GM19035 (cell line): ENCODE data around the gene CDK15.
A peak's percentile ranks its signal among the peaks of the same experiment; 100 is the strongest.

Experiments used
- ATAC-seq: cut with Tn5 transposase; IDR thresholded peaks from one replicate; pipeline ENCODE4 v1.9.1; 2021; ENCODE audit not compliant: unreplicated experiment

CDK15 gene

DNA sequence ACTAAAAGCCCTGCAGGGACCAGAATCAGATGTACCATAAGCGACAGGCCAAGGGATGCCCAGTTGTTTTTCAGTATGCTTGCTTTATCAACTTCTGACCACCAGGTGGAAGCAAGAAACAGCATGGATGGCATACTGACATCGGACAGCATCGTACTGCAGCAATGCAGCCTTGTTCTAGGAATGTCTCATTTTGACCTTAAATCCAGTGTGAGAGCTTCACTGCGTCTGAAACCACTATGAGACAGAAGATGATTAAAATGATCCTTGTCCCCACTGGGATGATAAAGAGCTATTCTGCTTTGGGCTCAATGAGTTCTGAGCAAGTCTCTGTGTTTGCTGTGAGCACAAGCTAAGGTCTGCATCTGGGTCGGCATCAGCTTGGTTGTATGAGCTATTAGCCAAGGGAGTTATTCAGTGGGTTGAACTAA is 54.3 kb downstream of the CDK15 start:
- ATAC-seq = peak; percentile 80

DNA sequence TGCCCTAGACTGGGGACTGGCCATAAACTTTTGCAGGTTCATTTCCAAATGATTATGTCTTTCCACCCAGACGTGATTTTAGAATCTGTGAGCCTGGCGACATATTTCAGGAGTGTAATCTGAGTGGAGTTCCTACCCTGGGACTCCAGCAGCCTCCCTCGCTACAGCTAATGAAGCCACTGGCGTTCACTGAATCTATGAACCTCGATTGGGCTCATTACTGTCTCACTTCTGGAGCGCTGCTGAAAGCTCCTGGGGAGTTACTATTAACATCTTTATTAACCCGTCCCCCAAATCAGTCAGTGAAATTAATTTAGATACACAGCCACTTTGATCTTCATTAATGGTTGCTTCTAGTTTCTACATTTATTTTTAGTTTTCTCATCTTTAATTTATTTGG is 56.5 kb downstream of the CDK15 start:
- ATAC-seq = no peak

DNA sequence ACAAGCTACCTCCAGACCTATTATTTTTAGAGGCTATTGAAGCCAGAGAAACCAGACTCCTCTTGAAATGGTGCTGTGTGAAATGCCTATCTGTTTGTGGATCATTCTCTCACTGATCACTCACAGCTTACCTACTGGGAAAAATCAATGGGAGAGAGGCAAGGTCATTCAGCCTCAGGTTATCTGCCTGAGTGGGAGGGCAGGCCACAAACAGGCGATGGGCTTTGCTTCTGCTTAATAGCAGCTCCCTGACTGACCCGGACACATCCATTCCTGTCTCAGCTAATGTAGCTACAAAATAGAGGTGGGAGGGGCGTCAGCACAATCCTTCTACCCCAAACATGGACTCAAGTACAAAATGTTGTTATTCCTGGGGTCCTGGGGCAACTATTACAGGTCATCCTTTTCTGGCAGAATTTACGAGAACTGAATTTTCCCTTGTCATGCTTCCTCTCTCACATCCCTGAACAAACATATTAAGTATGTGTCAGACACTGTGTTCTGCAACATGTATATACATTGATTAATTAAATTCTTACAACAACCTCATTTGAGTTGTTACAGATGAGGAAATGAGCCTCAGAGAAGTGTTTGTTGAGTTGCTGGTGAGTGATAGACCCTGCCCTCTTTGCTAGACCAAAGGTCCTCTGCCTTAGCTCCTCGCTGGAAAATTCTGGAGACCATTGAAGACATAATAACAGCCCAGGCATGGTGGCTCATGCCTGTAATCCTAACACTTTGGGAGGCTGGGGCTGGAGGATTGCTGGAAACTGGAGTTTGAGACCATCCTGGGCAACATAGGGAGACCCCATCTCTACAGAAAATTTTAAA is 60.5 kb downstream of the CDK15 start:
- no peak for ATAC-seq

DNA sequence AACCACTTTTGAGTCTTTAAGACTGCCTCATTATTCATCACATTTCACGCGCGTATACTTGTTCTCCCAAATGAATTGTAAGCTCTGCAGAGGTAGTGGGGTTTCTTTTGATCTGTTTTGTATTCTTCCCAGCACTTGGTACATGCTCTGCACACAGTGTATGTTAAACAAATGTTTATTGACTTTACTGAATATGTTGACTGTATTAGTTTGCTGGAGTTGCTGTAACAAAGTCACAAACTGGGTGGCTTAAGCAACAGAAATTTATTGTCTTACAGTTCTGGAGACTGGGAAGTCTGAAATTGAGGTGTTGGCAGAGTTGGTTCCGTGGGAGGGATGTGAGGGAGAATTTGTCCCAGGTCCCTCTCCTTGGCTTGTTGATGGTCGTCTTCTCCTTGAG is 65.1 kb downstream of the CDK15 start:
- no peak for ATAC-seq

DNA sequence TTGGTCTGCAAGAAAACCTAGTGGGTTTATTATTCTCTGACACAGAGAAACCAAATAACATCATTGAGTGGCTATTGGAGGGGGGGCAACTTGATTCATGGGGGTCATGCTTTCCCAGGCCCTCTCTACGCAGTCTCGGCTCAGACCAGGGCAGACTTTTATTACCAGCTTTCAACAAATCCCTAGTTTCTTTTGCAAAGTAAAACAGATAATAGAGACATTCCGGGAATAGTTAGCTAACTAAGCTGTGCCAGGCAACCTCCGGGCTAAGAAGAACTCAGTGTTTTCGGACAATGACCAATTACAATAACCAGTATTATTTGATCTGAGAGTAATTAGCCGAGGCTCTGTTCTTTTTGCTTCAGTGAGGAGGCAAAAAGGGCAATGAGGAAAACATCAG is 66.3 kb downstream of the CDK15 start:
- no peak for ATAC-seq

DNA sequence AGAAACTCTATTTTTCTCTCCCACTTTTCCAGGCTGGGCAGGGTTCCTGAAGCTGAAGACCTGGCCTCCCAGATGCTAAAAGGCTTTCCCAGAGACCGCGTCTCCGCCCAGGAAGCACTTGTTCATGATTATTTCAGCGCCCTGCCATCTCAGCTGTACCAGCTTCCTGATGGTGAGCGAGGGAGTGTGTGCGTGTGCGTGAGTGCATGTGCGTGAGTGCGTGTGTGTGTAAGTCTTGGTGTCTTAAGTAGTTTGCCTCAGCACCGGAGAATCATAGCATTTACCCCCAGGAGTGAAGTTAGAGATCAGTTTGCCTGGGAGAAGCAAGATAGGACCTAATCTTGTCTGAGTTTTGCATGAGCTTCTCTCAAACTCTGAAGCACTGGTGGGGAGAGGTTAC is 73.7 kb downstream of the CDK15 start:
- no peak for ATAC-seq

DNA sequence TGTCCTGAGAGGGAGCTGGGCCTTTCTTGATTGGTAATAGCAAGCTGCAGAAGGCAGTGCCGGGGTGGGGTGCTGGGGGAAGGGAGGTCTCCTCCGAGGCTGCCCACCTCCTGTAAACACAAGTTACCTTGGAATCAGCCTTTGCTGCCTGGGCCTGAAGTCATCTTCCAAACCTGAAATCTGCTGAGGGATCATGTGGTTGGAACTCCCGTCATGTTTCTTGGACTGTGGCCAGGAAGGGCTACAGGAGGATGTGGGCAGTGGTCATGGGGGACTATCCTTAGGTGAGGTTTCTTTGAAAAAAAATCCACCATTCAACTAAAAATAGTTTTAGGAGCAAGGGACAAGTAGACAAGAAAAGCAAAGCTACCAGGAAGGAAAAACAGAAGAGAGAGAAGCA is 74.2 kb downstream of the CDK15 start:
- ATAC-seq = no peak

DNA sequence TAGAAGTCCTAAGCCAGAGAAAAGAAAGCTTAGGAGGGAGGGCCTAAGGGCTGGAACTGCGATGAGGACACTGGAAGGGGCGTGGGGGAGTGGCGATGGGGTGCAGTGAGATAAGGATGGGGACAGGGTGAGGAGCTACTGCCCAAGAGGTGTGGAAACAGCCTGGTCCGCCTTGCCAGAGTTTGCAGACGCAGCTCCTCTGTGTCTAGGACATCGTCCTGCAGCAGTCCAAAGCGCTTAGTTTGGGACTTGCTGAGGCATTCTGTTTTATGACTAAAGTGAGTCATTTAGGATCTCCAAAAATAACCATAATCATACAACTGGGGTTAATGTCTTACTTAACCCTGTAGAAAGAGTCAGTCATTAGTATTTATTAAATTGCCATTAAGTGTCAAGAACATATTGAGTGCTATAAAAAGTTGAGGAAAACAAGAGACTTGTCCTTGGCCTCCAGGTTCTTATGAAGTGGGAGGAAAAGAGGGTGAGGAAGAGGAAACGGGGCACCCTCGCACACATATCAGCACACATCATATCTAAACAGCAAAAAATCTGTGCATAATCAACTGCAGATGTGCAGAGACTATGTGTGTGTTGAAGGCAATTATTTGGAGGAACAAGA is 74.8 kb downstream of the CDK15 start:
- ATAC-seq = no peak

DNA sequence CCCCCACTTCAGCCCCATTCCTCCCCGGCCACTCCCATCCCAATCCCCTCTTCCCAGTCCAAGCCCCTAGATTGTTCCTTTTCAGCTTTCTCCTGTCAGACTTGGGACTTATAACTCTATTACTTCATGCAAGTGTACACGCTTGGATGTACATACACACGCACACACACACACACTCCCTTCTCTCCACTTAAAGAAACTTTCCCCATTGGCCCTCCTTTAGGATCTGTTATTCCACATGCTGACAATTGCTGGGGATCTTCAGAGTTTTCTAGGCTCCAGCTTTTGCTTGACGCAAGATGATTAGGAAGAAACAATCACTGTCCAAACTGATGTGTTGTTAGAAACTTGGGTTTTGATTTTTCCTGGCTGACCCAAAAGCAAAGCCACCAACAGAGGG is 75.4 kb downstream of the CDK15 start:
- no peak for ATAC-seq

DNA sequence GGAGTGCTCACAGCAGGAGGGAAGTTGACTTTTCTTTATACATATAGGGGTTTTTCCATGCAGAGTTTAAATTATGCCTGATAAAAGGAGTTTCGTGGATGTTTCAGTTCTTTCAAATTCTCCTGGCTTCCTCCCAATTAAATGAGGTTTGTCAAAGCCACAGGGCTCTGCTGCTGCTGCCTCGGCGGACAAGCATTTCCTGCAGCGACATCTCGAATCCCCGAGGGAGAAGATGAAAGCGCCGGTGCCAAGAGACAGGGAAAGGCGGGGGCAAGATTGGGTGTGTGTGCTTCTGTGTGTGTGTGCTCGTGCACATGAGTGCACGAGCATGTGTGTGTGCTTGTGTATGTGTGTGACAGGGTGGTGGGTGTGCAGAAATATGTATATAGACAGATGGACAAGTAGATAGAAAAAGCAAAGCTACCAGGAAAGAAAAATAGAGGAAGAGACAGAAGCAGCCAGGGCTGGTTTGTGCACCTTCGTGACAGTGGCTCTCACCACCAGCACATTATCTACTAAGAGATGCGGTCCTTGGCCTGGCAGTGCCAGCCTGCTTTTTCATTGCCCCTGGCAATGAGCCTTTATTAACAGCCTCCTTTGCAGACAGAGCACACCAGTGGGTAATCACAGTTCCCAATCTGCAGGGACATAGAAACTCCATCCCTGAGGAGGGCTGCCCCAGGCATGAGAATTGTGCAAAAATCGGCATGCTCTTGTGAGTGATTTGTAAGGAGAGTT is 76.2 kb downstream of the CDK15 start:
- ATAC-seq = no peak

DNA sequence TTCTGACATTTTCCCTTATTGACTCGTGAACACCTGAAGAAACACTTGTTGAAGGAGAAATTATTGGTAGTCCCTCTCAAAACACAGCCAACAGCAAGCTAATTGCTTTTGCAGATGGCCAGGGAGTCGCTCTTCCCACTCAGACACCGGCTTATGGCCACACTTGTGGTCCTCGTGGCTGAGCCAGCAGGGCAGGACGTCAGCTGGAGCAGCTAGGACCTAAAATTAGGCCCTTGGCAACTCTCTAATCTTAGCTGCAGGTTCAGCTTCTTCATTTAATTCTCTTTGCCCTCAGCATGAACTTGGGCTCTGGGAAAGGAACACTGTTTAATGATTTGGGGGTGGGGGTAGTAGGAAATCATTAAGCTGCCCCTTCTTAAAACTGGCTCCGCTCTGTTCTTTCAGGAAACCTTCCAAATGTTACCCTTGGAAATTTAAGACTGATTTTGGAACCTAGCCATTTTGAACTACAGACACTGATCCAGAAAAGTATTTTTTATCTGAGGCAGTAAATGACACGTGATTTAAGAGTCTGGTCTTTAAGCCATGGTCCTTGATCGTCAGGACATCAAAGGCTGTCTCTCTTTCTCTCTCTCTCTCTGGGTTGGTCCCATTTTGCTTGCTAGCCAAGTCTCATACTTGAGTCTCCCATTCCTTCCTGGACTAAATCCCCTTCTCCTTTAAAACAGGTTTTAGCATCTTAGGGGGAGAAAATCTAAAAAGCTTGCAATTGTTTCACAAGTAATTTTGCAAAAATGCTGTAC is 77.5 kb downstream of the CDK15 start:
- ATAC-seq = no peak

DNA sequence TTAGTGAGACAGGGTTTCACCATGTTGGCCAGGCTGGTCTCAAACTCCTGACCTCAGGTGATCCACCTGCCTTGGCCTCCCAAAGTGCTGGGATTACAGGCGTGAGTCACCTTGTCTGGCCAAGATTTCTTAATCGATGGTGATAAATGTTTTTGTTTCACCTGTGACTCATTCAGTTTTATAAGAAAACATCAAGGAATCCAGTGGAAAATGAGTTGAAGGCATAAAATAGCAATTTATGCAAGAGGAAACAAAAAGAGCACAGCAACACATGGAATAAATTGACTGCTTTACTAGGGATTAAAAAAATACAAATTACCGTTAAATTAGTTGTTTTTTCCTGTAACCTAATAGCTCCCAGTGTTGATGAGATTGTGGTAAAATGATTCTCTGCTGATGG is 80.2 kb downstream of the CDK15 start:
- no peak for ATAC-seq

DNA sequence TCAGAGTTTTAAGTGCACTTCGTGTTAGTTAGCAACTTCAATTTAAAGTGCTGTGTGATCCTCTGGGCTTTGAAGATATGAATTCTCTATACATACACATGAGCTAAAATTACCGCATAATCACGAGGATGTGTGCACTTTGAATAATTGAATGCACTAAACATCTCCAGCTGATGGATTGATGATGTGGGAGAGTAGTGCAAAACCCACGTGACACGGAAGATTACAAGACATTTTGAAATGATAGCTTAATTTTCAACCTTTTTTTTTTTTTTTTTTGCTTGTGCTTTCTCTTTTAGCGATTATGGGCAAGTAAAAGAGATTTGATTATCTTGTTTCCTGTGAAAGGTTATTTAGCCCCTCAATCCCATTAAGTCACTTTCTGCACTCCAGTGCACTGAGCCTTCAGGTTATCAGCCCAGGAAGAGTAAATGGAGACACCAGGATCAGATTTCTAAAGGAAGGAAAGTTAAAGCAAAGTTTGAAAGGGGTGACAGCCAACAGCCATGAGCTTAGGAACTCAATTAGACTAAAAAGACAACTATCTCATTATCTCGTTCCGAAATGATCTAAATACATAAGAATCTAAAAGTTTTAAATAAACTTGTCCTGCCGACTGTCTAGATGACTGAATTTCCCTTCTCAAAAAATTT is 81.6 kb downstream of the CDK15 start:
- ATAC-seq = no peak

DNA sequence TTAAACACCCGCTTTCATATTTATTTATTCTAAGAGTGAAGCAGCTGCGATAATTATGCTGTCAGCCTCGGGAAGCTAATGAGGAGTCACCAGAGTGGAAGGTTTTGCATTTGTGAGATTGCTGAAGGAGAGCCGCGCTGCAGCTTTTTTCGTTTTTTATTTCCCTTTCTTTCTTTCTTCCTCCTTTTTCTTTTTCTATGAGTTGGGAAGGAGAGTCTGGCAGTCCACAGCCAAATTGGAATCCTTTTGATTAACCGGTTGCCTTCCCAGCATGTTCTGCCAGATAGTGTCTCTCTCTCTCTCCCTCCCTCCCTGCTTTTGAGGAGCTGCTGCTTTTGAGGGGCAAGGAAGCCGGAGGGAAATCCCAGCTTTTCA is 82.1 kb downstream of the CDK15 start:
- no peak for ATAC-seq

DNA sequence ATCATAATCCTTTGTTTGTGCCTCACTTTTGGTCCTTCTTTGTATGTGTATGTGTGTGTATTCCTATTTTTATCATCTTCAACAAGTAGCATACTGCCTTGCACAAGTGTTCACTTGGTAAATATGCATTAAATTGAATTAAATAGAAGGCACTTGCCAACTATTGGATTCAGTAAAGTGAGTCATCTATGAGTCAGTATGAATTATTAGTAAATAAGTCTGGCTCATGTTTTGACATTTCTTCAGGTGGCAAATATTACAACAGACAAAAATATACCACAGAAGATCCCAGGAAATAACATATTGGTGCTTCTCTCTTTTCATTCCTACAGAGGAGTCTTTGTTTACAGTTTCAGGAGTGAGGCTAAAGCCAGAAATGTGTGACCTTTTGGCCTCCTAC is 84.1 kb downstream of the CDK15 start:
- no peak for ATAC-seq

DNA sequence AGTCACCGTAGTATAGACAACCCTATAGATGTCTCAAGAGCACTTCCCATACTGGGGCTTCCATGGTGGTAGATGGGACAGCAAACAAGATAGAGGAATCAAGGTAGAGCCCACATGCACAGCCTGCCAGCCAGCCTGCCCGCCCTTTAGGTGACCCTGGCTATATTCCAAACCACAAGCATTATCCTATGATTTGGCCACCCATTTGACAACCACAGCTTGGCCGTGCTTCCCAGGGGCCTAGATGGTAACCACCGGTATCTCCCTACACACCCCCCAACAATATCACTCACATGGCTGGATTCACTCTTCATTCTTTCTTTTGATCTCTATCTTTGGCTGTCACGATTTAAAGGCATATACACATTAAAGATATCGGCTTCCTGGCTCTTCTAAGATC is 85.3 kb downstream of the CDK15 start:
- ATAC-seq = no peak

DNA sequence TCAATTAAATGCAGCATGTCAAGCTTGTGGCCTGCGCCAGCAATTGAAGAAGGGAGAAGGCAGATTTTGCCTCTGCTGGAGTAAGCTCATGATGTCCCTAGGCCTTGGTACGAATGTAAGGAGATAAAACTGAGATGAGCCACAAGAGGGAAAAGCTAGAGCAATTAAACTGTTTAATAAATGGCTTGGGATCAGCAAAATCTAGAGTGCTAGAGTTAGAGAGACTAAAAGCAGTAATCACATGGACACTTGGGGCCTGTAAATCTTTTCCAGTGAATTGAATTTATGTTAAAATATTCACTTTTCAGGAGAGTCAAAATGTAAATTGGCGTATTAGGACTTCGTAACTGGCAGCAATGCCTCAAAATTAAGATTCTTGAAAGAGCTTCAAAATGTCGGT is 86.2 kb downstream of the CDK15 start:
- no peak for ATAC-seq

DNA sequence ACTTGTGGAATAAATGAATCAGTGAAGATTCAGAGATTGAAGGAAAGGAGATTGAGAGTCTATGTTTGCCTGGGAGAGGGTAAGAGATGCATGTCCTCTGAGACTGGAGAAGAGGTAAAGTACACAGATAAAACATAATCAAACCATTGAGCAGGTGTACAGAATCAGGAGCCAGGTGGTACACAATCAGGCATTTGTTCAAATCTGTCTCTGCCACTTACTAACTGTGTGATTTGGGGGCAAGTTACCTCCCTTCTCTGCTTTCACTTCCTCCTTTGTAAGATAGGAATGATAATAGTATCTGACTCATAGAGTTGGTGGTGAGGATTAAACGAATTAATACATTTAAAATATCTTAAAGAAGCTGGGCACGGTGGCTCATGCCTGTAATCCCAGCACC is 94.0 kb downstream of the CDK15 start:
- no peak for ATAC-seq

DNA sequence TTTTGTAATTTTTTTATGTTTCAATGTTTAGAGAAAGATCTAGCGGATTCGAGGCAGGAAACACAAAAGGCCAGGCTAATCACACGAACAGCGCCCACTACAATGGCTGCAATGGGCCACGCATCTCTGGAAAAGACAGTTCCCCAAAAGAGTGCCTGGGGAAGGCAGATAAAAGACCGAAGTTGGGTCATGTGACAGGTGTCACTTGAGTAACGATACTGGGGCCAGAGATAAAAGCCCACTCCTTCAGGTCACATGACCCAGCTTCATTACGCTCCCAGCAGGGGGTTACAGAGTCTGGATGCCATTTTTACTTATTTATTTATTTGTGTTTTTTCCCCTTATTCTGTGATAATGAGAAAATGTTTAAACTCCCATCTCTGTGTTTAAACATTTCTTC is 95.4 kb downstream of the CDK15 start:
- ATAC-seq = no peak

DNA sequence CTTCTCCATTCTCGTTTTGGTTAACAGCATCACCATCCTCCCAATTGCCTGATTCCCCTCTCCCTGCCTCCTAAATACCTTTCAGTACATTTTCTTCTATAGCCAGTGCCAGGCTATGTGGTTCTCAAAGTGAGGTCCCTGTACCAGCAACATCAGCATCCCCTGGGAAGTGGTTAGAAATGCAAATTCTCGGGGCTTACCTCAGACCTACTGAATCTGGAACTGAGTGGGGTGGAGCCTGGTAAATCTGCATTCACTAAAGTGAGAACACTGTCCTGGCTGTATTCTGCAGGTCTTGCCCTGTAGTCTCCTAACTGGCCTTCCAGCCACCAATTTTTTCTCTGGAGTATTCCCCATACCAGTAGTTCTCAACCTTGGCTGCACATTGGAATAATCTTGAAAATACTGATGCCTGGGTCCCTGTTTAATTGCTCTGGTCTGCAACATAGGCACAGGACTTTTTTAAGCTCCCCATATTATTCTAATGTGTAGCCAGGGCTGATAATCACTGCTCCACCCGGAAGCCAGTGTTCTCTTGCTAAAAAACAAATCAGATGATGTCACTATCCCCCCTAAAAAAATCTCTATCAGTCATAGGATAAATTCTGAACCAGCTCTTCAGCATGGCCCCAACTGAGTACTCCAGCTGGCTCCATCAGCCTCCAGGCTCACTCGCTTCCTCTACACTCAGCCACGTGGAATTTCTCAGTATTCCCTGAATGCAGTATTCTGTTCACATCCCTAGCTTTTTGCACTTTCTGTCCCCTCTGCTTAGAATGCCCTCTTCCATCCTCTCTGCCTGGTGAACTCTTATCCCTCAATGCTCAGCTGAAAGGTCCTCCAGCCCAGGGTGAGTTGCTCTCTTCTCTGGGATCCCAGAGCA is 98.4 kb downstream of the CDK15 start:
- peak; percentile 87 for ATAC-seq
